ENCODE measurements around the gene HSD11B1.

The HSD11B1 gene

DNA sequence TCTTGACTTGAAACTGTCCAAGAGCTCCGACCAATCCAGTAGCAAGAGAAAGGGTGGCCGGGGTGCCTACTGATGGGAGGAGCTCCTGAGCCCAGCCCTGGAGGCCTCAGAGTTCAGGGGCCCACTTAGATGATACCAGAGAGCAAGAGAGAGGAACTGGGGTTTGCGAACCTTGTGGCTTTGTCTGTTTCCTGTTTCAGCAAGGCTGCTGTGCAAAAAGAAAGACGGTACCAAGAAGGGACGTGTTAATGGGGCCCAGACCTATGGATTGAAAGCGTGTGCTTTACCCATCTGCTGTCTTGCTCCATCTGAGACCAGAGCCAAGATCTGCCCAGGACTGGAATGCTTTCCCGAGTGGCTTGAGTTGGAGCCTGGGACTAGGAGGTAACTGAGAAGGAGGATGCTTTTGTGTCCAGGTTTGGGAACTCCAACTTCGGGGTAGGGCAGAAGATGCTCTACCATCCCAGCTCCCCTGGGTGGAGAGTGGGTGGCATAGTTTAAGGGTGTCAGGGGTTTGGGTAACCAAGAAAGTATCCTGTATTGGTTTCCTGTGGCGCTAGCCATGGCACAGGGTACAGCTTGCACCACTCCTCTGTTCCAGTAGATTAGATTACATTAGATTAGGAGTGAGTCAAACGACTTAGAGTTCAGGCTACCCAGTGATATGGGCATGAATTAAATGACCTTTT lies 51.4 kb downstream of the HSD11B1 start, which contains the start of gene TRAF3IP3:
Gene TRAF3IP3, plus strand, starts transcription at position 128 of the 689 bp plus-strand sequence. CDS start 3,987 bp downstream, outside the sequence.
- DNase-seq (ENCODE audit: low read depth in 2 of 2): peak; percentile 54 to 61

DNA sequence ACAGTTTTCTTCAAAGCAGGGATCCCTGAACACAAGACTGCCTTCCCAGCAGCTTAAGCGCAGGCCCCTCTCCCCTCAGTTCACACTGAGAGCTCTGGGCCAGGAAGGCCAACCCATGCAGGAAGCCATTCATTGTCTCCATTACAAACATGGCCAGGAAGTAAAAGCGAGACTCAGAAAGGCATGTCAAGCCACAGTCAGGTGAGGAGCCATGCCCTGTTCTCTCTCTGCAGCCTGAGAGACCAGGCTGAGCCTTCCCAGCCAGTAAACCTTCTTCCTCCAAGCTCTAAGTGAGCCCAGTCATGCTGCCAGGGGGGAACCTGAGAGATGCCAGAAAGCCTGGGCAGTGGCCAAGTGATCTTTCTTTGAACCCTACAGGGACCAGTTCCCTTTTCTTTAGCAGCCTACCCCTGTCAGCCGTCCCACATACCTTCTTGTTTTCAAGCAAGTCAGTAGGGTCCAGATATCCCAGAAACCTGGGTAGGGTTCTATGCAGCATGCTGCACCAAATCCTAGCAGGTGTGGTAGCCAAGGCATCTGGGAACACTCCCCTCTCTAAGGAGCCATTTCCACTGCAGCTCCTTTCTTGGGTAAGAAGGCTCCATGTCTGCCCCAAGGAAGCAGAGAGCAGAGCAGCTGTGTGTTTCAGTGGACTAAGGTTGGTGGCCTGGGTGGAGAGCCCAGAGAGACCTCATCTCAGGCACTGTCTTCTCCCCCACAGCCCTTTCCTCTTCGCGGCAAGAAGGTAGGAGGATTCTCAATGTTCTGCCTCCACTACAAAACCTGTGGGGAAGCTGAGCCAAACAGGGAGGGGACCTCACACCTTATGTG lies 52.2 kb downstream of the HSD11B1 start:
- no peak for DNase-seq (ENCODE audit: low read depth in 2 of 2)

DNA sequence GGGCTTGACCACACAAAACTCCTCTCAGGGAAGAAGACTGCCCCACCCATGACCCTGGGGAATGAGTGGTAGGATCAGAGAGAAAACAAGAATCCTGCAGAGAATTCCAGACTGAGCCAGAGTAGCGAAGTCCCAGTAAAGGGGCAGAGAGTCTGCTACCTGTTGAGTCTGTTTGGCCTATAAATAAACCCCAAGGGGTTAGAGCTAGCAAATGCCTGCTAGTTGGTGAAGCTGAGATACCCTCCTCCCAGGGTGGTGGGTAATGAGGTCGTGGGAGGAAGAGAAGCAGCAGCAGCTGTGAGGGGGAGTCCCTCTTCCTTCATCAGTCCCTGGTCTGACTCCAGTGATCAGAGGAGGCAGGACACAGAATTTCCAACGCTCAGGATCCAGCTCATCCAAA lies 53.8 kb downstream of the HSD11B1 start:
- no peak for DNase-seq (ENCODE audit: low read depth in 2 of 2)

DNA sequence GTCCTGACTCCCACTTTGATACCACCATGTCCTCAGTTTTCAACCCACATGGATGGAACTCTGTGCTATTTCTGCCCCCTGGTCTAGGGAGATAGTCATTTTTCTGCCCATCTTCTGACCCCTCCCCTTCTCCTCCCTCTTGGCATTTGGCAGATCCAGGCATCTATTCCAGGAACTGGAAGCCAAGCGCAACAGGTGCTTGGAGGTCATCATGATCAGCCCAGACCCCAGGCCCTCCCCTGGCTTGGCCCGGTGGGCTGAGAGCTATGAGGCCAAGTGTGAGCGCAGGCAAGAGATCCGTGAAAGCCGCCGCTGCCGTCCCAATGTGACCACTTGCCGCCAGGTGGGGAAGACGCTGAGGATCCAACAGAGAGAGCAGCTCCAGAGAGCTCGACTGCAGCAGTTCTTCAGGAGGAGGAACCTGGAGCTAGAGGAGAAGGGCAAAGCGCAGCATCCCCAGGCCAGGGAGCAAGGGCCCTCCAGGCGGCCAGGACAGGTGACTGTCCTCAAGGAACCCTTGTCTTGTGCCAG lies 55.2 kb downstream of the HSD11B1 start:
- DNase-seq (ENCODE audit: low read depth in 2 of 2): no peak

DNA sequence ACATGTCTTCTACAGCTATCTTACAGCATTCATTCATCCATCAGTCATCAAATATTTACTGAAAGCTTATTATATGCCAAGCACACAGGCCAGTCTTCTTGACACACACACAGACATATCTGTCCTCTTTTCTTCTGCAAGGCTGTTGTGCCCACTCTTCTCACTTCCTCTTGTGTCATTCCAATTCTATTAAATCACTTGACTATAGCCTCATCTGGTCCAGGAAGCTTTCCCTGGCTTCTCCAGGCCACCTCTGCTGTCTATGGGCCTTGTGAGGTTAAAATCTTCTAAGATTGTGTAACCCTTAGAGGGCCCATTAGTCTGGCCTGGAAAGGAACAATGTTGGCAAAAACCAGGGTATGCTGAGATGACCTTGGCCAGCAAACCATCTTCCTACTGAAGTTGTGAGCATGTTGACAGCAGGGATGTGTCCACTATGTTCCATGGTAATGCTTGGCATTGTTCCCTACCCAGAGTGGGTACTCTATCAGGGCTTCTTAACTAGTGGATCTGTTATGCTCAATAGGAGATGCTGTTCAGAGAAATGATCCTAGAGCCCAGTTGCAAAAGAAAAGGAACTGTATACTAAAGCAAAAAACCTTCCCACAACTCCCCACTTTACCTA lies 56.5 kb downstream of the HSD11B1 start:
- DNase-seq (ENCODE audit: low read depth in 2 of 2): no peak

DNA sequence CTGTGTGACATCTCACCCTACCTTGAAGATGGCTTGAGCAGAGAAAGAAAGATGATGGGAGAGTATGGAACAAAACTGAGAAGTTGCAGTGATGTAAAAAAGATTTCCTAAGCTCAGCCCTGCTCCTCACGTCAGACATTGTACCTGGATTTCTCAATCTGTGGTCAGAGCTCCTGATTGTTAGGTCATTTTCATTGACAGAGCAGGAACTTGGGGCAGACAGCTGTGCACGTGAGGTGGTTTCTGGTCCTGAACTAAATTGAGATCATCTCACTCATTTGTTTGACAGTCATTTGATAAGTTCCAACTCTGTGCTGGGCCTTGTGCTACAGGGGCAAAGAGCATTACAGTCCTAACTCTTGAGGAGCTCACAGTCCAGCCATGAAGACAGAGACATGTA lies 61.4 kb downstream of the HSD11B1 start:
- DNase-seq (ENCODE audit: low read depth in 2 of 2): no peak

DNA sequence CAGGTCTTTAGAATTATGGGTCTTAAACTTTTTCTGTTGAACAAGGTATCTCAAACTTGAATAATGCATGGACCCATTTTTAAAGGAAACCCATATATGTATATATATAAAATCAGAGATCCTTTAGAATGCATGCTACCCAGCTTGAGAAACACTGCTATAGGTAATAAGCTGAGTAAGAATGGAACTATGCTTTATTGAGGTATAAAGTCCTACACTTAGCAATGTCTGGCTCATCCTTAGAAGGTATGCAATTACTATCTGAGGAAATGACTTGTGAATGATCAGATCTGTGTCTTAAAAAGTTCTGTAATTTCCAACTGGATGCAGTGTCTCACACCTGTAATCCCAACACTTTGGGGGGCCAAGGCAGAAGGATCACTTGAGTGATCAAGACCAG lies 62.5 kb downstream of the HSD11B1 start:
- DNase-seq (ENCODE audit: low read depth in 2 of 2): no peak

DNA sequence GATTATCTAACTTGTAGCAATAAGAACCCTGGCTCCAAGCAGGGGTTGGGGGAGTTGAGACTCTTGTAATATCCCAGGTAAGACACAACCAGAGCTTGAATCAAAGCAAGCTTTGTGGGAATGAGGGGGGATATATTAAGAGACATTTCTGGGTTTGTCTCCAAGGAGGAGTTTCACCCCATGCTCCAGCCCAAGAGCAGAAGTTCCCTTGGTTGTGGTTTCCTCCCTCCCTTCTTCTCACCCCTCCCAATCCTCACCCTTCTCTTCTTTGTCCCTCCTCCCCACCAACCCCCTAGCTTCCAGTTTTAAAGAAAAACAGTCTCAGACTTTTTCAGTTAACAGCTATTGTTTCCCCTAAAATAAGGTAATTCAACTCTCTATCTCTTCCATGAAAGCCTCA lies 63.1 kb downstream of the HSD11B1 start:
- DNase-seq (ENCODE audit: low read depth in 2 of 2): no peak

DNA sequence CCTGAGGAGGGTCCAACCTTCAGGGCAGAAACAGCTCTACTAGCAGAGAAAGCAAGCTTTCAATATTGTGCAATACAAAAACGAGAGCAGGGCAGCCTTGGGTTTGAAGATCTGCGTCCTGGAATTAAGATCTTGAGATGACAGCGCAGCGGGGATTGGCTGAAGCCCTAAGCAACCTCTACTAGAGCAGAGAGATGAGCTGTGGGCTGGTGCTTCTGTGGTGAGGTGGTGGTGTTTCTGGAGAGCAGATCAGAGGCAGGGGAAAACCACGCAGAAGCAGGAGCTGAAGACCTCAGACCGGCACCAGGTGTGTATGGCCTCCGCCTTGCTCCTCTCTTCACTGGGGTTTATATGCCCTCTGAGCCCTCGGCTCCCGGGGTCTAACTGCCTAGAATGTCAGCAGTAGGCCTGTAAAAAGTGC lies 63.7 kb downstream of the HSD11B1 start:
- DNase-seq (ENCODE audit: low read depth in 2 of 2): peak; percentile 45 to 65

DNA sequence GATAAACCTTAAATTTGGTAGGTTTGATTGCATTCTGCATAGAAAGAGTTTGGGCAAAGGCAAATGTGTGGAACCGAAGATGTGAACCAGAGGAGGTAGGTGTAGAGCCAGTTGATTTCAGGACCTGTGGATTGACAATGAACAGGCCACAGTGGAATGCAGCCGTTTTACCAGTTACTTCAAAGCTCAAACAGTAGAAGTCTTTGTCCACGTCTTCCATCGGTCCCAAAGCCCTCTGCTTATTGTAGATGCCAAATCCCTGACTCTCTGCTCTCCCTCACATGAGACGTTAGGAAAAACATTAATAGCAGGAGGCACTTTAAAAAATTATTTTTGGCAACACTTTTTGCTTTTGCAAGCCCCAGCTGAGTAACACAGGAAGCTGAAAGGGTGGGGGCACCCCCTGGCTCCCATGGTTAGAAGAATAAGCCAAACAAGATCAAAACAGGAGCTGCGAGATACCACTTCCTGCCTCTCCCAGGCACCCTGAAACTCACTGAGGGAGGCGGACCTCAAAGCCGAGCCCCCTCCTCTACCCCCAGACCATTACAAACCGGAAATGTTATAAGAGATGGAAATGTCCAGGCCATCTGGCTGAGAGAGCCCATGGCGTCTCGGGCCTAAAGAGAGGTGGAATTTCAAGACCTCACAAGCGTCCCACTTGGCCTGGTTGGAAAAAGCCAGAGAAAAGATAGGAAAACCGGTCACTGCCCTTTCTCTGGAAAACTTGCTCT lies 64.7 kb downstream of the HSD11B1 start:
- DNase-seq (ENCODE audit: low read depth in 2 of 2): peak; percentile 47 to 65

DNA sequence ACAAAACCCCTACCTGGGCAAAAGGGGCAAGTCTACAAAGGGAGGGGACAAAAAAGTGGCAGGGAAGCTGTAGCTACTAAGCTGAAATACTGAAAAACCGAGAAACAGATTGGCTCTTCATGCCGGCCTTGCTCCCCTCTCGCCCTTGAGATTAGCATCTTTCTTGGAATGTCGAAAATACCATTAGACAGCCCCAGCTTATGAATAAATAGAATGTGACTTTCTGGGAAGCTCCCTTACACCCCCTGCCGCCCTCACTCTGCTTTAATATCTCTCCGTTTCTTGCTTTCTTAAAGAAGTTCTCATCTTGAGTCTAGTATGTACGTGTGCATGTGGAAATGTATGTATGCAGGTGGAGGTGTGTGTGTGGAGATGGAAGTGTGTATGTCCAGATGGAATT lies 65.3 kb downstream of the HSD11B1 start:
- DNase-seq (ENCODE audit: low read depth in 2 of 2): no peak

DNA sequence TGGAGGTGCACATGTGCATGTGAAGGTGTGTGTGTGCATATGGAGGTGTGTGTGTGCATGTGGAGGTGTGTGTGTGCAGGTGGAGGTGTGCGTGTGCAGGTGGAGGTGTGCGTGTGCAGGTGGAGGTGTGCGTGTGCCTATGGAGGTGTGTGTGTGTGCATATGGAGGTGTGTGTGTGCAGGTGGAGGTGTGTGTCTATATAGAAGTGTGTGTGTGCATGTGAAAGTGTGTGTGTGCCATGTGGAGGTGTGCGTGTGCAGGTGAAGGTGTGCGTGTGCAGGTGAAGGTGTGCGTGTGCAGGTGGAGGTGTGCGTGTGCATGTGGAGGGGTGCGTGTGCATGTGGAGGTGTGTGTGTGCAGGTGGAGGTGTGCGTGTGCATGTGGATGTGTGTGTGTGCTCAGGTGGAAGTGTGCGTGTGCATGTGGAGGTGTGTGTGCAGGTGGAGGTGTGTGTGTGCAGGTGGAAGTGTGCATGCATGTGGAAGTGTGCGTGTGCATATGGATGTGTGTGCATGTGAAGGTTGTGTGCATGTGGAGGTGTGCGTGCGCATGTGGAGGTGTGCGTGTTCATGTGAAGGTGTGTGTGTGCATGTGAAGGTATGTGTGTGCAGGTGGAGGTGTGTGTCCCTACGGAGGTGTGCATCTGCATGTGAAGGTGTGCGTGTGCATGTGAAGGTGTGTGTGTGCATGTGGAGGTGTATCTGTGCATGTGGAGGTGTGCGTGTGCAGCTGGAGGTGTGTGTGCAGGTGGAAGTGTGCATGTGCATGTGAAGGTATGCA lies 66.2 kb downstream of the HSD11B1 start:
- no peak for DNase-seq (ENCODE audit: low read depth in 2 of 2)

DNA sequence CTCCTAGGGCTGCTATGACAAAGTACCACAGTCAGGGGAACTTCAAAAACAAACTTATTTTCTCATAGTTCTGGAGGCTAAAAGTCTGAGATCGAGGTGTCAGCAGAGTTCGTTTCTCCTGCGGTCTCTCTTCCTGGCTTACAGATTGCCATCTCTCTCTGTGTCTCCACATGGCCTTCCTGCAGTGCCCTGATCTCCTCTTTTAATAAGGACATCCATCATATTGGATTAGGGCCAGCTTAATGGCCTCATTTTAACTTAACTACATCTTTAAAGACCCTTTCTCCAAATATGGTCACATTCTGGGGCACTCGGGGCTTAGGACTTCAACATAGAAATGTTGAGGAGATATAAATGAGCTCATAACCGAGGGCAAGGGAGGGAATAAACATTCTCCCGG lies 67.5 kb downstream of the HSD11B1 start:
- no peak for DNase-seq (ENCODE audit: low read depth in 2 of 2)

DNA sequence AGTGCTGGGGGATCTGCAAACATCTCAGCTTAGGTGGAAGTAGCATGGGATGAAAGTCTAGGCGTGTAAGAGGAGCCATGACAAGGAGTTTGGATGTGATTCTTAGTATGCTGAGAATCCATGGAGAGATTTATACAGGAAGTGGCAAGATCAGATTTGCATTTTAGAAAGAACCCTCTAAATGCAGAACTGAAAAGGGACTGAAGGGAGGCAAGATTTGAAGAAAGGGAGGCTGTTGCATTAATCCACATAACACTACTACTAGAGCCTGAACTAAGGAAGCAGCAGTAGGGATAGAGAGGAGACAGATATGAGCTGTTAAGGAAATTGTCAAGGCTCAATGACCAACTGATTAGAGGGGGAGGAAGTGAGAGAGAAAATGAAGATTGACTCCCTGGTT lies 69.9 kb downstream of the HSD11B1 start:
- no peak for DNase-seq (ENCODE audit: low read depth in 2 of 2)

DNA sequence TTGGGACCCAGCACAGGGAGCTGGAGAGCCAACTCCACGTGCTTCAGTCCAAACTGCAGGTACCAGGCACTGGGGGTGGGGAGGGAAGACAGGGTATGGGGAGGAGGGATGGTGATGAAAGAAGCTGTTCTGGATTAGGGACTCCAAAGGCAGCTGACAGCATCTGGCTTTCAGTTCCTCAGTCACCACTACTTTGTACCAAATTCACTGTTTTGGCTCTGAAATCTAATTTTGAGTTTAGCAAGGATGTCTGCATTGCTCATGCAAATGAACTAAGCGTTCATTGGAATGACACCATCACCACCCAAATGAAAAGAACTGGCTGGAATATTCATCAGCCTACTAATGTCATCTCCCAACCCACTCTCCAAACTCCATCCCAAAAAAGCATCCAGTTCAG lies 71.0 kb downstream of the HSD11B1 start:
- DNase-seq (ENCODE audit: low read depth in 2 of 2): no peak

DNA sequence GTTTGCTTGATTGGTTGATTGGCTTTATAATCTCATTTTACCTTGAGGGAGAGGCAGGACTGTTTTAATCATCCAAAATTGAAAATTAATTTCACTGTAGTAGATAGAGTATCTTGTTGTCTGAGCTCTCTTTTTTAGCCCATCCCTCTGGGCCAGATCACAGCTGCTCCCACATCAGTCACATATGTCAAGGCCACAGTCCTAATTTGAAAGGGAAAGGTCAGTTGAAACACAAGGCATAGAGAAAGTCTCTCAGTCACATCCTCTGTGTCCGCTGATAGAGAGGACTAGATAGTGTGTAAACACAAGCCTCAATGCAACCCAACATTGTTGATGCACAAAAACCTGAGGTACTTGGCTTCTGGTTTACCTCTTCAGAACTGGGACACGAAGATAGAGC lies 72.9 kb downstream of the HSD11B1 start:
- DNase-seq (ENCODE audit: low read depth in 2 of 2): no peak

DNA sequence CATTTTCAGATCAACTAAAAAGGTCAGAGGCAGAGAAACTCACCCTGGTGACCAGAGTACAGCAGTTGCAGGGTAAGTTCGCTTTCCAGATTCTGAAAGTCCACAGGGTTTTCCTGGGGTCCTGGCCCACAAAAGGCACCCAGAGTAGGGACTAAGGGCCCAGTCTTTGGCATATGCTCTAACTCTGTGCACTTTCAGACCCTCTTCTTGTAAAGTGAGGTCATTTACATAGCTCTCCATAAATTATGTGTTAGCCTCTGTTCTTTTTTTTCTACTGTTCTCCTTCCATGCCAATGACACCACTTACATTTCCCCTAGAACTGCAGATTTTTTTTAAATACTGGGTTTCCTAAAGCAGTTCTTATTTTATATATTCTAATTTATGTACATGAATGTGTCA lies 73.5 kb downstream of the HSD11B1 start:
- DNase-seq (ENCODE audit: low read depth in 2 of 2): no peak

DNA sequence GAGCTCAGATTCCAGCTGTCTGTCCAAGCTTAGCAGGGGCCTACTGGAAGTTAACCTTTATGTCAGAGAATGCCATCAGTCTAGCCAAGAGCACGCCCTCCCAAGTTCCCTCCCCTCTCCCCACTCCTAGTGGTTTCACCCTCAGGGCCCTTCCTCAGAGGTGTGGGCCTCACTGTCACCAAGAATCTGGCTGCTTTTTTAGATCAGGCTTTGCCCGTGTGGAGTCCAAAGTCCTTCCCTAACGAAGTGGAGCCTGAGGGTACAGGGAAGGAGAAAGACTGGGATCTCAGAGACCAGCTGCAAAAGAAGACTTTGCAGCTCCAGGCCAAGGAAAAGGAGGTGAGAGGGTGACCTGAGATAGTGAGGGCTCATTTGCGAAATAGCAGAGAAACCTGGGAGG lies 75.6 kb downstream of the HSD11B1 start:
- no peak for DNase-seq (ENCODE audit: low read depth in 2 of 2)

DNA sequence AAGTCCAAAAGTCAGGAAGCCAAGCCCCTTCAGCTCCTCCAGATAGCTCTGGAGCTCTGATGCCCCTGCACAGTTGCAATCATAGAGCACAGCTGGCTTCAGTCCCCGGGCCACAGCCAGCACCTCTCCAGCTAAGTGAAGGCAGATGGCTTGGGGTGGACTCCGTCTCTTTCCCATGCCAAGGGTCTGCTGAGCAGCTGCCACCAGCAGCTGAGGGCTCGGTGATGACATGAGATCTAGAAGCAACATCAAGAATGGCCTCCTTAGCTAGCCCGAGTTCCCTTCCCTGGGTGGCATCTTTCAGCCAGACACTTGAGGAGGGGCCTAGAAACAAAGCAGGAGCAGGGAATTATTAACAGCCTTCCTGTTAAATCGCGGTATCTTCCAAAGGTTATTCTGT lies 78.7 kb downstream of the HSD11B1 start:
- DNase-seq (ENCODE audit: low read depth in 2 of 2): no peak

All from activated CD8-positive, alpha-beta memory T cell treated with anti-CD3 and anti-CD28 coated beads for 4 hours (primary cell).